ENCODE measurements around the gene SP6.

DNA sequence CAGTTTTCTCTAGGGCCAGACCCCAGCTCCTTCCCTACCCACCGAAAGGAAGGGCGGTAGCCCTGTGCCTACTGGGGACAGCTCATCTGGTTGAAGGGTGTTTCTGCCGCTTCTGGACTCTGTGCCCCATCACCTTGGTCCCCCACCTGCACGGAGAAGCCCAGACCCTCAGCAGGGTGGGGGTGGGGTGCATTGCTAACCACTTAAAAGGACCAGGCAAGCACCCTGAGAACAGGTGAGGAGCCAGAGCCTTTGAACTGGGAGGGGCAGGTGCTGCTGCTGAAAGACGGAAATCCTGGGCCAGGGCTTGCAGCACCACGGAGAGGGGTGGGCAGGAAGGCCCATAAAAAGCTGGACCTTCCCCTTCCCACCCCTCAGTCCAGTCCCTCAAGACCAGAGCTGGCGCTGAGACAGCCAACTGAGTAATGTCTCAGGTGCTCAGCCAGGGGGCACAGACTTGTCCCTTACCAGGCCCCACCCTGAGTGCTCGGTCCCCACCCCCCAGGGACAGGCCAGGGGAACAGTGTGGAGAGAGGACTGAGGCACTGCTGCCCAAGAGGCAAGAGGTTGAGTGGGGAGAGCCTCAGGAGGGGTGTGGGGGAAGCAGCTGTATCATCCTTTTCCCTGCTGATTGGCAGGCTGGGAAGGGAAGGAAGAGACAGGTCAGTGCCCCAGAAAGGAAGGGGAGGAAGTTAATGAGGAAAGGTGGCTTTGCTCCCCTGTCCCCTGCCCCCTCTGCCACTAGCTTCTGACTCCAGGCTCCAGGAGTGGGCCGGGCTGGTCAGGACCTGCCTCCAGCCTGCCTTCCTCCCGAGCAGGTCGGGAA lies 34.2 kb upstream of the SP6 start:
- TF ChIP-seq POLR2A (IDR thresholded peaks at IDR 0.05): no peak
- TF ChIP-seq, protein P1, sequence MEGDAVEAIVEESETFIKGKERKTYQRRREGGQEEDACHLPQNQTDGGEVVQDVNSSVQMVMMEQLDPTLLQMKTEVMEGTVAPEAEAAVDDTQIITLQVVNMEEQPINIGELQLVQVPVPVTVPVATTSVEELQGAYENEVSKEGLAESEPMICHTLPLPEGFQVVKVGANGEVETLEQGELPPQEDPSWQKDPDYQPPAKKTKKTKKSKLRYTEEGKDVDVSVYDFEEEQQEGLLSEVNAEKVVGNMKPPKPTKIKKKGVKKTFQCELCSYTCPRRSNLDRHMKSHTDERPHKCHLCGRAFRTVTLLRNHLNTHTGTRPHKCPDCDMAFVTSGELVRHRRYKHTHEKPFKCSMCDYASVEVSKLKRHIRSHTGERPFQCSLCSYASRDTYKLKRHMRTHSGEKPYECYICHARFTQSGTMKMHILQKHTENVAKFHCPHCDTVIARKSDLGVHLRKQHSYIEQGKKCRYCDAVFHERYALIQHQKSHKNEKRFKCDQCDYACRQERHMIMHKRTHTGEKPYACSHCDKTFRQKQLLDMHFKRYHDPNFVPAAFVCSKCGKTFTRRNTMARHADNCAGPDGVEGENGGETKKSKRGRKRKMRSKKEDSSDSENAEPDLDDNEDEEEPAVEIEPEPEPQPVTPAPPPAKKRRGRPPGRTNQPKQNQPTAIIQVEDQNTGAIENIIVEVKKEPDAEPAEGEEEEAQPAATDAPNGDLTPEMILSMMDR (IDR thresholded peaks at IDR 0.05): no peak

Data from gastroesophageal sphincter (tissue), 3 donors.